NB4 (cell line): Measurements from ENCODE around the gene ALDH4A1.

Experiments
- CTCF ChIP-seq: IDR thresholded peaks from one replicate; pipeline ENCODE4 v1.5.1; 2012; ENCODE audit warnings: low read depth, low read length
- MYC ChIP-seq: IDR thresholded peaks from 2 replicates; pipeline ENCODE4 v1.6.1; 2011; ENCODE audit warnings: low read depth, low read length
- POLR2A ChIP-seq: IDR thresholded peaks from 2 replicates; pipeline ENCODE4 v1.6.1; 2011; ENCODE audit warnings: mild to moderate bottlenecking; ENCODE audit not compliant: insufficient read length; ENCODE audit errors: extremely low read depth
- TF ChIP-seq, protein P1 (sequence below): IDR thresholded peaks from 2 replicates; pipeline ENCODE4 v1.6.1; 2011; ENCODE audit warnings: low read depth, low read length

DNA sequence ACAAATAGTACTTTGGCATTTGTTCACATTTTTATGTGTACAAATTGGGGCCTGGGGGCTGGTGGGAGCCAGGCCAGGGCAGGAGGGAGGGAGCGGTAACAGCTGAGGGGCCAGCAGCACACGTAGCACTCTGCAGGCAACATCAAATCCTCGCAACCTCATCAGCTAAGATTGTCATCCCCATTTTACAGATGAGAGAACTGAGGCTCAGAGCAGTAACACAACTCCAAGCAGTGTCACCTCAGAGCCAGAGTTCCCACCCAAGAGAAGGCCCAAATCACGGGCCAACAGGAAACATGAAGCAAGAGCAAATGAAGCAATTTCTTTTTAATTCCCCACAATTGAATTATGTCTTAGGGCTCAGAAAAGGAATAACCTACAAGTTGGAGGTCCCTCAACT is 40.0 kb upstream of the ALDH4A1 start:
- no peak for TF ChIP-seq CTCF
- TF ChIP-seq, protein P1, sequence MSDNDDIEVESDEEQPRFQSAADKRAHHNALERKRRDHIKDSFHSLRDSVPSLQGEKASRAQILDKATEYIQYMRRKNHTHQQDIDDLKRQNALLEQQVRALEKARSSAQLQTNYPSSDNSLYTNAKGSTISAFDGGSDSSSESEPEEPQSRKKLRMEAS, result no peak
- TF ChIP-seq POLR2A, result no peak
- TF ChIP-seq MYC, result no peak
